OCI-LY1 (cell line): ENCODE results near the gene MAPK8IP1.

Experiments
- H2AFZ ChIP-seq: fragments of 200-600 bp; sonication (generic), shearing (Covaris generic); 2 replicates; pipeline ENCODE4 v1.6.0; 2014; ENCODE audit warnings: antibody characterized with exemption, mild to moderate bottlenecking, low read length
- H3F3A ChIP-seq: fragments of 200-600 bp; sonication (generic), shearing (Covaris generic); 2 replicates; pipeline ENCODE4 v1.6.0; 2014; ENCODE audit warnings: mild to moderate bottlenecking, antibody characterized with exemption, low read length, moderate library complexity; ENCODE audit not compliant: insufficient read depth
- H3K27ac ChIP-seq: fragments of 200-600 bp; sonication (generic); 2 replicates; pipeline ENCODE4 v1.5.1; 2014; ENCODE audit warnings: low read length, mixed run types, mild to moderate bottlenecking, low read depth; ENCODE audit not compliant: poor library complexity, severe bottlenecking
- H3K27me3 ChIP-seq: fragments of 200-600 bp; sonication (generic); 2 replicates; pipeline ENCODE4 v1.6.0; 2014; ENCODE audit warnings: antibody characterized with exemption, mild to moderate bottlenecking, low read length, moderate library complexity; ENCODE audit not compliant: insufficient read depth
- H3K36me3 ChIP-seq: fragments of 200-600 bp; sonication (generic); 2 replicates; pipeline ENCODE4 v1.6.1; 2014; ENCODE audit warnings: mild to moderate bottlenecking, antibody characterized with exemption, low read length, moderate library complexity, mixed read lengths; ENCODE audit not compliant: insufficient read depth
- H3K4me1 ChIP-seq: fragments of 200-600 bp; sonication (generic); 2 replicates; pipeline ENCODE4 v1.5.1; 2014; ENCODE audit warnings: mild to moderate bottlenecking, low read length, moderate library complexity; ENCODE audit not compliant: insufficient read depth, severe bottlenecking
- H3K4me2 ChIP-seq: fragments of 200-600 bp; sonication (generic), shearing (Covaris generic); 2 replicates; pipeline ENCODE4 v1.6.1; 2014; ENCODE audit warnings: low read length
- H3K4me3 ChIP-seq: fragments of 200-600 bp; sonication (generic); 2 replicates; pipeline ENCODE4 v1.5.1; 2014; ENCODE audit warnings: low read length, low read depth, mild to moderate bottlenecking, mixed read lengths; ENCODE audit not compliant: poor library complexity, severe bottlenecking
- H3K79me2 ChIP-seq: fragments of 200-600 bp; shearing (Covaris generic); 2 replicates; pipeline ENCODE4 v1.6.1; 2016; ENCODE audit warnings: mixed run types, low read length, mixed read lengths; ENCODE audit not compliant: insufficient read depth
- H3K9ac ChIP-seq: fragments of 200-600 bp; sonication (generic), shearing (Covaris generic); 2 replicates; pipeline ENCODE4 v1.6.1; 2014; ENCODE audit warnings: mild to moderate bottlenecking, low read length, mixed read lengths
- H3K9me2 ChIP-seq: fragments of 200-600 bp; sonication (generic), shearing (Covaris generic); 2 replicates; pipeline ENCODE4 v1.6.1; 2014; ENCODE audit warnings: low read depth, mild to moderate bottlenecking, low read length, mixed read lengths
- H3K9me3 ChIP-seq: fragments of 200-600 bp; shearing (Covaris generic); 2 replicates; pipeline ENCODE4 v1.6.1; 2014; ENCODE audit warnings: low read length, mixed read lengths
- H4K20me1 ChIP-seq: fragments of 200-600 bp; sonication (generic), shearing (Covaris generic); 2 replicates; pipeline ENCODE4 v1.6.0; 2016; ENCODE audit warnings: mild to moderate bottlenecking, low read length; ENCODE audit not compliant: insufficient read depth
- EZH2 ChIP-seq: fragments of 200-600 bp; sonication (generic), shearing (Covaris generic); IDR thresholded peaks from 2 replicates; pipeline ENCODE4 v1.8.0; 2017; ENCODE audit warnings: borderline replicate concordance, mixed run types, mild to moderate bottlenecking, antibody characterized with exemption, low read length, moderate library complexity, mixed read lengths
- TF ChIP-seq, protein P1 (sequence below): fragments of 200-600 bp; sonication (generic), shearing (Covaris generic); IDR thresholded peaks from 2 replicates; pipeline ENCODE4 v1.5.1; 2017; ENCODE audit warnings: mild to moderate bottlenecking, antibody characterized with exemption, low read length, moderate library complexity, mixed read lengths

Gene MAPK8IP1

DNA sequence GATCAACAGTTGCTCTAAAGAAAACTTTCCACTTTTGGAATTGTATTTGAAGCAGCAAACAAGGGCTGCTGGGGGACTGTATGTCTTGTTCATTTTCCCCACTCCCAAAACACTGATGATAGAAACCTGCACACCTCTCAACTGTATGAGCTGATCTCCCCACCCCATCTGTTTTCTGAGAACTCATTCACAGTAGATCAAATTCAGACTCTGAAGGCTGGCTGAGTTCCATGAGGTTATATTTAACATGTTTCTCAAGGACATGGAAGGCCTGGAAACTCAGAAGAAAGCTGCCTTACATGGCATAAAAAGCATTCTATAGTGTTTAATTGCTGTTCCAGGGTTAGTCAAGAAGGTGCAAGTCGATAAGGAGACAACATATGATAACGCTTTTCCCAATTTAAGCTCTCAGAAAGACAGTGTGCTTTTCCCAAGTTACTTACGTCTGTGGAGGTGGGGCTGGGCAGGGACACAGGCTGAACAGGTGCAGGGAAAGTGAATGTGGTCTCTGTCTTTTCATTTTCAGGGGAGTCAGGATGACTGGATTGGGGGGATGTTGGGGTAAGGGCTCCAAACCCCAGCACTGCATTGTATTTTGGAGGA lies 60.0 kb downstream of the MAPK8IP1 start:
- Histone ChIP-seq H3F3A (no peaks in the 10 kb centered on the region), H2AFZ (no peak overlapping the region), H3K27ac (no peak overlapping the region), H3K9me2 (no peaks in the 10 kb centered on the region), H3K36me3 (peaks cover 55% of the 10 kb centered on the region), H3K4me1 (no peaks in the 10 kb centered on the region), H4K20me1 (no peaks in the 10 kb centered on the region), H3K4me2 (no peak overlapping the region), H3K9me3 (no peaks in the 10 kb centered on the region), H3K27me3 (no peaks in the 10 kb centered on the region), H3K4me3 (no peak overlapping the region), H3K79me2 (no peaks in the 10 kb centered on the region), H3K9ac (no peak overlapping the region)
- TF ChIP-seq, protein P1, sequence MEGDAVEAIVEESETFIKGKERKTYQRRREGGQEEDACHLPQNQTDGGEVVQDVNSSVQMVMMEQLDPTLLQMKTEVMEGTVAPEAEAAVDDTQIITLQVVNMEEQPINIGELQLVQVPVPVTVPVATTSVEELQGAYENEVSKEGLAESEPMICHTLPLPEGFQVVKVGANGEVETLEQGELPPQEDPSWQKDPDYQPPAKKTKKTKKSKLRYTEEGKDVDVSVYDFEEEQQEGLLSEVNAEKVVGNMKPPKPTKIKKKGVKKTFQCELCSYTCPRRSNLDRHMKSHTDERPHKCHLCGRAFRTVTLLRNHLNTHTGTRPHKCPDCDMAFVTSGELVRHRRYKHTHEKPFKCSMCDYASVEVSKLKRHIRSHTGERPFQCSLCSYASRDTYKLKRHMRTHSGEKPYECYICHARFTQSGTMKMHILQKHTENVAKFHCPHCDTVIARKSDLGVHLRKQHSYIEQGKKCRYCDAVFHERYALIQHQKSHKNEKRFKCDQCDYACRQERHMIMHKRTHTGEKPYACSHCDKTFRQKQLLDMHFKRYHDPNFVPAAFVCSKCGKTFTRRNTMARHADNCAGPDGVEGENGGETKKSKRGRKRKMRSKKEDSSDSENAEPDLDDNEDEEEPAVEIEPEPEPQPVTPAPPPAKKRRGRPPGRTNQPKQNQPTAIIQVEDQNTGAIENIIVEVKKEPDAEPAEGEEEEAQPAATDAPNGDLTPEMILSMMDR, result no peak
- TF ChIP-seq EZH2, result no peak

DNA sequence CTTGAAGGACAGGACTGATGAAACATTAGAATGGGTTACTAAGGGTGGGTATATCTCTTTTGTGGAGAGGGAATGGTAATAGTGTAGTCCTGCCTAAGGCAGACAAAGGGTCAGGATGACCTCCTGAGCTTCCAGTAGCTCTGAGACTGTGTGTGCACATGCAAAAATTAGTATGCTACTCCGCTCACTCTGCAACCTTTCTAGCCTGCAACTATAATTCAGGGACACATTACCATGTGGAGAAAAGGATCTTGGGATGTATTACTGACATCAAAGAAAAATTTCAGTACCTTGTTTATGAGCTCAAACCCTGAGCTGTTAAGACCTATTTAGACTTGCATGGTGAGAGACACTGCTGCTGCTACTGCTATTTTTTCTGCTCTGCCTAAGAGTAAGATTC lies 62.4 kb downstream of the MAPK8IP1 start:
- H3K36me3 ChIP-seq, result peaks cover 55% of the 10 kb centered on the region

DNA sequence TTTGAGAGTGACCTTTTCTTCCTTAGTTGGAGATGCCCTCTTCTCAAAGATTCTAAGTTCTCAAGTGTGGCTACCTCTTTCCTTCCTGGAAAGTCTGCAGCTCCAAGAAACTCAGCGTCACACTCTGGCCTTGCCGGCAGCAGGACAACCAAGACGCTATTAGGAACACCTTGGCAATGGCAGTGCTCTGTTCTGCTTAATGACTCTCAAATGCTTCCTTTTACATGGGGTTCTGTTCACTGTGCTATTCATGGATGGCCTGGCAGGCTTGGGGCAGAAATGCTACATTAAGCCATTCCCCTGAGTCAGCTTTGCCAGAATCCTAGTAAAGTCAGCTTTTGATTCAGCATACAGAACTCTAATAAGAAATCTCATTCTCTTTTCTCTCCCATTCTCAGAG lies 62.9 kb downstream of the MAPK8IP1 start:
- Histone ChIP-seq H3K4me2 (no peak overlapping the region), H3K36me3 (peaks cover 56% of the 10 kb centered on the region), H3K27ac (no peak overlapping the region), H3K79me2 (no peaks in the 10 kb centered on the region), H3F3A (no peaks in the 10 kb centered on the region), H3K4me3 (no peak overlapping the region), H3K4me1 (no peaks in the 10 kb centered on the region), H3K27me3 (no peaks in the 10 kb centered on the region), H4K20me1 (no peaks in the 10 kb centered on the region), H3K9me2 (no peaks in the 10 kb centered on the region), H2AFZ (no peak overlapping the region), H3K9me3 (no peaks in the 10 kb centered on the region), H3K9ac (no peak overlapping the region)
- TF ChIP-seq EZH2, result no peak
- TF ChIP-seq, protein P1, result no peak

More for the DNA sequence above, 62.4 kb downstream of the MAPK8IP1 start:
- H3K4me1 ChIP-seq, result no peaks in the 10 kb centered on the region
- no peaks in the 10 kb centered on the region for H3F3A ChIP-seq
- no peak overlapping the region for H3K9ac ChIP-seq
- no peak overlapping the region for H3K4me3 ChIP-seq
- no peak overlapping the region for H2AFZ ChIP-seq
- H3K27me3 ChIP-seq, result no peaks in the 10 kb centered on the region
- no peaks in the 10 kb centered on the region for H3K9me3 ChIP-seq
- no peaks in the 10 kb centered on the region for H4K20me1 ChIP-seq
- TF ChIP-seq, protein P1, result no peak
- no peak for TF ChIP-seq EZH2
- H3K27ac ChIP-seq, result no peak overlapping the region
- no peaks in the 10 kb centered on the region for H3K79me2 ChIP-seq
- H3K4me2 ChIP-seq, result no peak overlapping the region
- no peaks in the 10 kb centered on the region for H3K9me2 ChIP-seq
